Esophagus squamous epithelium (tissue), 4 donors: Measurements from ENCODE around the gene COL6A2.

Experiments
- POLR2A ChIP-seq, 4 donors: fragments of 450-650 bp; IDR thresholded peaks; one replicate each; pipeline ENCODE4 v1.6.1; 2017; ENCODE audit warnings: antibody characterized with exemption in 4 of 4, mild to moderate bottlenecking in 4 of 4, moderate library complexity in 3 of 4
- TF ChIP-seq, protein P1 (sequence below), 6 experiments: fragments of 450-650 bp in 4 of 6; fragments of 200-600 bp in 2 of 6; sonication (generic) in 2 of 6; IDR thresholded peaks; one replicate each; pipeline ENCODE4 v1.5.1; 2016 to 2019; ENCODE audit warnings: antibody characterized with exemption in 6 of 6, mild to moderate bottlenecking in 4 of 6, moderate library complexity in 4 of 6

DNA sequence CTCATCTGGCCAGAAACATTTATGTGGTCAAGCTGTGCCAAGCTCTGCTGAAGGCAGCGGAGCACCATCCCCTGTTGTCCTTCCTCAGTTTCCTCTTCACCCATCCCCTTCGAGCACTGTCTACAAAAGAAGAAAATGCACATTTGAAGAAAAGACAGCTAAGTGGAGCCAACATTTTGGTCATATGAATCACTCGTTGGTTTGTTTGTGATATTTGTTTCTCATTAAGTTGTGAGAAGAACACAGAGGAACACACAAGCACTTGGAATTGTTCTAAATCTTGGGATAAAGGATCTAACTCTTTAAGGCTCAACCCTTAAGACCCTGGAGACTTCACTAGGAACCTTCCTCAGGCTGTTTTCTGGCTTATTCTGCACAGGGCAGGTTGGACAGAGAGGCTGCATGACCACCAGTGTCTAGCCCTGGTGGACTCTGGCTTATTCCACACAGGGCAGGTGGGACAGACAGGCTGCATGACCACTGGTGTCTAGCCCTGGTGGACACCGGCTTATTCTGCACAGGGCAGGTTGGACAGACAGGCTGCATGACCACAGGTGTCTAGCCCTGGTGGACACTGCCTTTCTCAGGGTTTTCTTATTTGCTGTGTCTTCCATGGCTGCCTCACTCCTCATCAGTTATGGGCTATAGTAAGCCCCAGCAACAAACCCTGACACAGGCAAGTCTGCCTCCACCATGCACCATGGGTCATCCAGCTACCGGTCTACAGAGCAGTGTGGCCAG lies 35.3 kb upstream of the COL6A2 start:
- no peak for TF ChIP-seq POLR2A (IDR thresholded peaks at IDR 0.05)
- TF ChIP-seq, protein P1, sequence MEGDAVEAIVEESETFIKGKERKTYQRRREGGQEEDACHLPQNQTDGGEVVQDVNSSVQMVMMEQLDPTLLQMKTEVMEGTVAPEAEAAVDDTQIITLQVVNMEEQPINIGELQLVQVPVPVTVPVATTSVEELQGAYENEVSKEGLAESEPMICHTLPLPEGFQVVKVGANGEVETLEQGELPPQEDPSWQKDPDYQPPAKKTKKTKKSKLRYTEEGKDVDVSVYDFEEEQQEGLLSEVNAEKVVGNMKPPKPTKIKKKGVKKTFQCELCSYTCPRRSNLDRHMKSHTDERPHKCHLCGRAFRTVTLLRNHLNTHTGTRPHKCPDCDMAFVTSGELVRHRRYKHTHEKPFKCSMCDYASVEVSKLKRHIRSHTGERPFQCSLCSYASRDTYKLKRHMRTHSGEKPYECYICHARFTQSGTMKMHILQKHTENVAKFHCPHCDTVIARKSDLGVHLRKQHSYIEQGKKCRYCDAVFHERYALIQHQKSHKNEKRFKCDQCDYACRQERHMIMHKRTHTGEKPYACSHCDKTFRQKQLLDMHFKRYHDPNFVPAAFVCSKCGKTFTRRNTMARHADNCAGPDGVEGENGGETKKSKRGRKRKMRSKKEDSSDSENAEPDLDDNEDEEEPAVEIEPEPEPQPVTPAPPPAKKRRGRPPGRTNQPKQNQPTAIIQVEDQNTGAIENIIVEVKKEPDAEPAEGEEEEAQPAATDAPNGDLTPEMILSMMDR (IDR thresholded peaks at IDR 0.05) = no peak
